AG04450 (cell line): ENCODE data around the gene SPACA7. TPM values are rescaled to one million over a fixed set of nuclear protein-coding genes. Genes with fewer than 3 reads are reported as not detected.

ENCODE experiments used
- CTCF ChIA-PET: fragments of 300-600, 350-600 bp; formaldehyde crosslinking; extraction: SDS; loops from one replicate; lab custom pipeline; 2022; ENCODE audit warnings: antibody characterized with exemption, inconsistent platforms; lab: Charles Lee
- POLR2A ChIA-PET: fragments of 350-600 bp; formaldehyde crosslinking; extraction: SDS; loops from one replicate; lab custom pipeline; 2021; ENCODE audit warnings: antibody characterized with exemption, inconsistent platforms; lab: Yijun Ruan, JAX
- DNase-seq: peaks from one replicate; pipeline ENCODE4 v3.0.0-alpha.2; 2011; ENCODE audit warnings: low read depth, low spot score
- H3K27ac ChIP-seq: one replicate; pipeline ENCODE4 v1.5.1; 2012; ENCODE audit warnings: low read depth, low read length, control low read depth
- H3K27me3 ChIP-seq: one replicate; pipeline ENCODE4 v1.6.0; 2012; ENCODE audit warnings: low read length; ENCODE audit not compliant: control insufficient read depth, insufficient read depth
- H3K4me3 ChIP-seq: 2 replicates; pipeline ENCODE4 v1.5.1; 2011; ENCODE audit warnings: mild to moderate bottlenecking, low read depth, low read length, control low read depth
- H3K9me3 ChIP-seq: 2 replicates; pipeline ENCODE4 v1.5.1; 2012; ENCODE audit warnings: low read length; ENCODE audit not compliant: control insufficient read depth, insufficient read depth
- CTCF ChIP-seq: IDR thresholded peaks from 2 replicates; pipeline ENCODE4 v1.5.1; 2011; ENCODE audit warnings: low read depth, low read length, control low read depth, inconsistent platforms
- polyA plus RNA-seq: library from polyadenylated mRNA; depleted of rRNA; stranded (reverse); fragments of >200 nt; gene quantifications from 2 replicates; pipeline ENCODE4 v1.2.3, GENCODE V29; 2011

SPACA7 gene
- polyA plus RNA-seq, 1 experiment: not detected

DNA sequence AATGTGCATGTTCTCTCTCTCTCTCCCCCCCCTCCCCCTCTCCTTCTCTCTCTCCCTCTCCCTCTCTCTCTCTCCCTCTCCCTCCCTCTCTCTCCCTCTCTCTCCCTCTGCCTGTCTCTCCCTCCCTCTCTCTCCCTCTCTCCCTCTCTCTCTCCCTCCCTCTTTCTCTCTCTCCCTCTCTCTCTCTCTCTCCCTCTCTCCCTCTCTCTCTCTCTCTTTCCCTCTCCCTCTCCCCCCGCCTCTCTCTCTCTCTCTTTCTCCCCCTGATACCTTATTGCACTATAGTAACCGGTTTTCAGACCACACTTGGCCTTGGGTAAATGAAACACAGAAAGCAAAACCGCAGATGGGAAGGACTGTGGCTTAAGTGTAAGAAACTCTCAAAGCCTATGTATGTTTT, 34.7 kb upstream of the SPACA7 start:
- H3K4me3 ChIP-seq: no peak overlapping the region
- H3K27ac ChIP-seq: no peak overlapping the region
- no peak for TF ChIP-seq CTCF
- POLR2A ChIA-PET: no interaction called here
- no peaks in the 10 kb centered on the region for H3K27me3 ChIP-seq
- CTCF ChIA-PET: no interaction called here
- peaks cover 50% of the 10 kb centered on the region for H3K9me3 ChIP-seq
- DNase-seq: no peak

DNA sequence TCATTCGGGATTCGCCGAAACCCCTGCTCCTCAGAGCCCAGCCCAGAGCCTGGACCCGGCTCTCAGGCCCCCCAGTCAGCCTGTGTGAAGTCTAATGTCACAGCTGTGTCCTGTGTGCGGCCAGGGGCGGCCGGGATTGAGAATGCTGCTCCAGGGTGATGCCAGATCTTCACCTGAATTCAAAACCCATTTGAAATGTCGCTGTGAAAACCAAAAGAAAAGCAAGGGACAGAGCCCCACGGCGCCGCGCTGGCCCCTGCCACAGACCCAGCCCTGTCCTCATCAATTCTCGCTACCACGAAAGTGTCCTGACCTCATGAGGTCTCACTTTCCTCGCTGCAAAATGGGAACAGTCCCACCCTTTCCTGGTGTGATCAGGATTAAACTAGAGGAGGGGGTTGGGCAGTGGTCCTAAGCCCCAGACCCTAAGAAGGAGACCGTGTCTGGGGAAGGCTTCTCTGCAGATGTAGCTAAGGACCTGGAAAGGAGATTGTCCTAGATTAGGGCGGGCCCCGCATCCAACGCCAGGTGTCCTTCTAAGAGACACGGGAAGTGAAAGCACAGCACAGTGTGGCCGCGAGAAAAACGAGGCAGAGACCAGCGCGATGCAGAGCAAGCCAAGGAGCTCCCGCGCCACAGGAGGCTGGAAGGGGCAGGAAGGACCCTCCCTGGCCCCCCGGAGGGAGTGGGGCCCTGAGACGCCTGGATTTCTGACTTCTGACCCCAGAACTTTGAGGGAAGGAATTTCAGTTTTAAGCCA, 34.0 kb upstream of the SPACA7 start:
- POLR2A ChIA-PET: no interaction called here
- no peak for TF ChIP-seq CTCF
- H3K27ac ChIP-seq: no peak overlapping the region
- H3K27me3 ChIP-seq: no peaks in the 10 kb centered on the region
- H3K4me3 ChIP-seq: no peak overlapping the region
- DNase-seq: no peak
- CTCF ChIA-PET: no interaction called here
- H3K9me3 ChIP-seq: peaks cover 50% of the 10 kb centered on the region

GRCh38 chr13:112342841-112343361, 33.3 kb upstream of the SPACA7 start:
- Histone ChIP-seq H3K27ac (no peak overlapping the region), H3K4me3 (no peak overlapping the region), H3K9me3 (peaks cover 50% of the 10 kb centered on the region), H3K27me3 (no peaks in the 10 kb centered on the region)
- ChIA-PET CTCF (no interaction called here), POLR2A (no interaction called here)
- TF ChIP-seq CTCF: no peak
- DNase-seq: no peak

GRCh38 chr13:112343591-112343990, 32.6 kb upstream of the SPACA7 start:
- Histone ChIP-seq H3K27ac (no peak overlapping the region), H3K4me3 (no peak overlapping the region), H3K9me3 (peaks cover 52% of the 10 kb centered on the region), H3K27me3 (no peaks in the 10 kb centered on the region)
- CTCF ChIA-PET: no interaction called here
- POLR2A ChIA-PET: no interaction called here
- TF ChIP-seq CTCF: no peak
- DNase-seq: no peak

DNA sequence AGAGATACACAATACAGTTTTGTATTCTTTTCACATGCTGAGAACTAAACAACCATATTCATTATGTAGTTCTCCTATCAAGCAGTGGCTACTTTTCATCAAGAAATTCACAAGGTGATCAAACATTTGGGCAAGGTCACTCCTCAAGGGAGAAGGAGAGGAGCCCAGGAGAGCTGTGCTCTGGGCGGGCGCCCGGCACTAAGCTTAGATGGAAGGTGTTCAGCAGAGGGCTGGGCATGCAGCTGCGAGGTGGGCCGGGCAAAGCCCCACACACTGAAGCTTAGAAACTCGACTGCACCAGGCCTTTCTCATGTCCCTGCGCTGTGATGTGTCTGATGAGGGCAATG, 30.4 kb upstream of the SPACA7 start:
- ChIA-PET POLR2A (no interaction called here), CTCF (no interaction called here)
- H3K27ac ChIP-seq: no peak overlapping the region
- peaks cover 65% of the 10 kb centered on the region for H3K9me3 ChIP-seq
- TF ChIP-seq CTCF: no peak
- H3K4me3 ChIP-seq: no peak overlapping the region
- no peak for DNase-seq
- no peaks in the 10 kb centered on the region for H3K27me3 ChIP-seq
